ENCODE results near the gene ANK3.
A peak's percentile ranks its signal among the peaks of the same experiment; 100 is the strongest.

The ANK3 gene

GRCh38 chr10:59991661-59992060 is 398.0 kb downstream of the ANK3 start:
- no peak overlapping the region for H3K4me3 ChIP-seq (ENCODE audit: low read depth, low read length)
- TF ChIP-seq MAX (IDR thresholded peaks at IDR 0.05; ENCODE audit: low read depth, low read length), result no peak
- TF ChIP-seq CTCF (IDR thresholded peaks at IDR 0.05; ENCODE audit: low read depth, low read length), result no peak
- TF ChIP-seq MYC (IDR thresholded peaks at IDR 0.05; ENCODE audit: low read depth, low read length), result no peak
- no peak for TF ChIP-seq POLR2A (IDR thresholded peaks at IDR 0.05; ENCODE audit: extremely low read depth, insufficient read length)
- DNase-seq (ENCODE audit: low read depth), result peak; percentile 72

GRCh38 chr10:59991117-59991516 is 398.6 kb downstream of the ANK3 start:
- DNase-seq (ENCODE audit: low read depth), result no peak
- TF ChIP-seq MAX (IDR thresholded peaks at IDR 0.05; ENCODE audit: low read depth, low read length) (no peak), CTCF (IDR thresholded peaks at IDR 0.05; ENCODE audit: low read depth, low read length) (no peak), POLR2A (IDR thresholded peaks at IDR 0.05; ENCODE audit: extremely low read depth, insufficient read length) (no peak), MYC (IDR thresholded peaks at IDR 0.05; ENCODE audit: low read depth, low read length) (no peak)

GRCh38 chr10:59985639-59986038 is 404.0 kb downstream of the ANK3 start:
- no peak for DNase-seq (ENCODE audit: low read depth)
- no peak overlapping the region for H3K4me3 ChIP-seq (ENCODE audit: low read depth, low read length)
- TF ChIP-seq CTCF (IDR thresholded peaks at IDR 0.05; ENCODE audit: low read depth, low read length) (no peak), POLR2A (IDR thresholded peaks at IDR 0.05; ENCODE audit: extremely low read depth, insufficient read length) (no peak), MYC (IDR thresholded peaks at IDR 0.05; ENCODE audit: low read depth, low read length) (no peak), MAX (IDR thresholded peaks at IDR 0.05; ENCODE audit: low read depth, low read length) (no peak)

More at GRCh38 chr10:59991117-59991516, 398.6 kb downstream of the ANK3 start:
- H3K4me3 ChIP-seq (ENCODE audit: low read depth, low read length), result no peak overlapping the region

- DNase-seq (ENCODE audit: low read depth), result no peak
- no peak overlapping the region for H3K4me3 ChIP-seq (ENCODE audit: low read depth, low read length)
- TF ChIP-seq MAX (IDR thresholded peaks at IDR 0.05; ENCODE audit: low read depth, low read length), result no peak
- no peak for TF ChIP-seq MYC (IDR thresholded peaks at IDR 0.05; ENCODE audit: low read depth, low read length)
Observed at GRCh38 chr10:59984415-59984814, 405.3 kb downstream of the ANK3 start.

- TF ChIP-seq MAX (IDR thresholded peaks at IDR 0.05; ENCODE audit: low read depth, low read length), result no peak
- no peak for TF ChIP-seq POLR2A (IDR thresholded peaks at IDR 0.05; ENCODE audit: extremely low read depth, insufficient read length)
- TF ChIP-seq MYC (IDR thresholded peaks at IDR 0.05; ENCODE audit: low read depth, low read length), result no peak
- no peak for TF ChIP-seq CTCF (IDR thresholded peaks at IDR 0.05; ENCODE audit: low read depth, low read length)
- H3K4me3 ChIP-seq (ENCODE audit: low read depth, low read length), result no peak overlapping the region
- DNase-seq (ENCODE audit: low read depth), result no peak
Observed at GRCh38 chr10:59980356-59980755, 409.3 kb downstream of the ANK3 start.

GRCh38 chr10:59977486-59977885 is 412.2 kb downstream of the ANK3 start:
- DNase-seq (ENCODE audit: low read depth), result no peak
- no peak overlapping the region for H3K4me3 ChIP-seq (ENCODE audit: low read depth, low read length)
- TF ChIP-seq MAX (IDR thresholded peaks at IDR 0.05; ENCODE audit: low read depth, low read length) (no peak), POLR2A (IDR thresholded peaks at IDR 0.05; ENCODE audit: extremely low read depth, insufficient read length) (no peak), MYC (IDR thresholded peaks at IDR 0.05; ENCODE audit: low read depth, low read length) (no peak), CTCF (IDR thresholded peaks at IDR 0.05; ENCODE audit: low read depth, low read length) (no peak)
